Retinal pigment epithelial cell (primary cell): ENCODE results near the gene SCRG1.

Source experiments
- DNase-seq: peaks from one replicate; pipeline ENCODE4 v3.0.0-alpha.2; 2010; ENCODE audit warnings: low read depth
- H3K4me3 ChIP-seq: 2 replicates; pipeline ENCODE4 v1.5.1; 2011; ENCODE audit warnings: mild to moderate bottlenecking, low read length, control low read depth, moderate library complexity
- CTCF ChIP-seq: conservative IDR thresholded peaks from 2 replicates; pipeline ENCODE4 v1.5.1; 2011; ENCODE audit warnings: low read depth, low read length, control low read depth, inconsistent platforms

The SCRG1 gene

GRCh38 chr4:173365359-173365996, 33.4 kb downstream of the SCRG1 start:
- no peak for TF ChIP-seq CTCF
- DNase-seq = no peak
- H3K4me3 ChIP-seq = no peak overlapping the region

DNA sequence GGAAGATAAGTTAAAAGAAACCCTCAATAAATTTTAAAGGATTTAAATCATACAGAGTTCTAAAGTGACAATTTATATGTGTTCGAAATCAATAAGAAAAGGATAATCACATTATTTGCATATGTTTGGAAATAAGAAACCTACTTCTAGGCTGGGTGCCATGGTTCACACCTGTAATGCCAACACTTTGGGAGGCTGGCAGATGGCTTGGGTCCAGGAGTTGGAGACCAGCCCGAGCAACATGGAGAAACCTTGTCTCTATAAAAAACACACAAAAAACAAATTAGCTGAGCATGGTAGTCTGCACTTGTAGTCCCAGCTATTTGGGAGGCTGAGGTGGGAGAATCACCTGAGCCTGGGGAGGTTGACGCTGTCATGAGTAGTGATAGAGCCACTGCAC, 36.2 kb downstream of the SCRG1 start:
- no peak for TF ChIP-seq CTCF
- no peak overlapping the region for H3K4me3 ChIP-seq
- no peak for DNase-seq

GRCh38 chr4:173360587-173361221, 38.2 kb downstream of the SCRG1 start:
- H3K4me3 ChIP-seq = no peak overlapping the region
- DNase-seq = no peak
- peak; percentile 44 for TF ChIP-seq CTCF

GRCh38 chr4:173357939-173358338, 41.0 kb downstream of the SCRG1 start:
- no peak for TF ChIP-seq CTCF
- no peak for DNase-seq
- H3K4me3 ChIP-seq = no peak overlapping the region

DNA sequence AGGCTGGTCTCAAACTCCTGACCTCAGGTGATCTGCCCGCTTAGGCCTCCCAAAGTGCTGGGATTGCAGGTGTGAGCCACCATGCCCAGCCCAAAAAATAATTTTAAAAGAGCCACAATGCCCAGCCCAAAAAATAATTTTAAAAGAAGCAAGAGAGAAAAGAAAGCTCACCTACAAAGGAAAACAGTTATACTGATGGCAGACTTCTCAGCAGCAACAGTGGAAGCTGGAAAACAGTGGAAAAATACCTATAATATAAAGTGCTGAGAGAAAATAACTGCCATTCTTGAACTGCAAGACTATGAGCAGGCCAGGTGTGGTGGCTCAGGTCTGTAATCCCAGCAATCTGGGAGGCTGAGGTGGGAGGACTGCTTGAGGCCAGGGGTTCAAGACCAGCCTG, 51.4 kb downstream of the SCRG1 start:
- no peak for TF ChIP-seq CTCF
- no peak overlapping the region for H3K4me3 ChIP-seq
- no peak for DNase-seq

- TF ChIP-seq CTCF = no peak
- no peak for DNase-seq
- H3K4me3 ChIP-seq = no peak overlapping the region
Measured at GRCh38 chr4:173346074-173346473, 52.8 kb downstream of the SCRG1 start.

- no peak for DNase-seq
- no peak overlapping the region for H3K4me3 ChIP-seq
- no peak for TF ChIP-seq CTCF
Measured at GRCh38 chr4:173345648-173346047, 53.3 kb downstream of the SCRG1 start.
